ENCODE data around the gene TSPO2. TPM values are rescaled to one million over a fixed set of nuclear protein-coding genes. Genes with fewer than 3 reads are reported as not detected.

The TSPO2 gene
- total RNA-seq, 6 donors from 2014 or later: not detected

DNA sequence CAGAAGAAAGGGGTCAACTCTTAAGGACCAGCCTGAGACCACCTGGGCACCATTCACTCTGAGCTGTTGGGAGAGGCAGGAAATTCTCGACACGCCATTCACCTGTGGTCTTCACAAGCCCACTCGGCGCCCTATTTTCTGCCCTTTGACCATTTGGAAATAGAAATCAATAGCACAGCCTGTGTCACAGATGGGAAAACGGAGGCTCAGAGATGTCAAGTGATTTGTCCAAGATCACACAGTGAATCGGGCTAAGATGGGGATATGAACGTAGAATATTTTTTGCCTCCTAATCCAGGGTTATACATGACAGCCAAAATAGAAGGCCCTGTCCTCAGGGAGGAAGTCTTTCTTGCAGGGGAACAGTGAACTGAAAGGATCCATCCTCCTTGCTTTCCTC lies 7.7 kb downstream of the TSPO2 start:
- WGBS, 2 donors: 92 to 95% methylated on average over 7 of the region's 7 CpGs
- H3K27me3 ChIP-seq: no peaks in the 10 kb centered on the region
- TF ChIP-seq POLR2AphosphoS5 (IDR thresholded peaks at IDR 0.05) (no peak), POLR2A (IDR thresholded peaks at IDR 0.05) (no peak), EP300 (IDR thresholded peaks at IDR 0.05) (no peak)
- TF ChIP-seq, protein P1, sequence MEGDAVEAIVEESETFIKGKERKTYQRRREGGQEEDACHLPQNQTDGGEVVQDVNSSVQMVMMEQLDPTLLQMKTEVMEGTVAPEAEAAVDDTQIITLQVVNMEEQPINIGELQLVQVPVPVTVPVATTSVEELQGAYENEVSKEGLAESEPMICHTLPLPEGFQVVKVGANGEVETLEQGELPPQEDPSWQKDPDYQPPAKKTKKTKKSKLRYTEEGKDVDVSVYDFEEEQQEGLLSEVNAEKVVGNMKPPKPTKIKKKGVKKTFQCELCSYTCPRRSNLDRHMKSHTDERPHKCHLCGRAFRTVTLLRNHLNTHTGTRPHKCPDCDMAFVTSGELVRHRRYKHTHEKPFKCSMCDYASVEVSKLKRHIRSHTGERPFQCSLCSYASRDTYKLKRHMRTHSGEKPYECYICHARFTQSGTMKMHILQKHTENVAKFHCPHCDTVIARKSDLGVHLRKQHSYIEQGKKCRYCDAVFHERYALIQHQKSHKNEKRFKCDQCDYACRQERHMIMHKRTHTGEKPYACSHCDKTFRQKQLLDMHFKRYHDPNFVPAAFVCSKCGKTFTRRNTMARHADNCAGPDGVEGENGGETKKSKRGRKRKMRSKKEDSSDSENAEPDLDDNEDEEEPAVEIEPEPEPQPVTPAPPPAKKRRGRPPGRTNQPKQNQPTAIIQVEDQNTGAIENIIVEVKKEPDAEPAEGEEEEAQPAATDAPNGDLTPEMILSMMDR (IDR thresholded peaks at IDR 0.05): no peak
- H3K9me3 ChIP-seq: no peaks in the 10 kb centered on the region
- no peak overlapping the region for H3K4me3 ChIP-seq
- no peak for DNase-seq
- H3K4me1 ChIP-seq: peaks cover 0 to 6% (median 4%) of the 10 kb centered on the region in 4 donors
- no peak overlapping the region for H3K27ac ChIP-seq
- no peak for ATAC-seq (ENCODE audit: low FRiP score in 2 of 2)
- H3K36me3 ChIP-seq: no peaks in the 10 kb centered on the region

DNA sequence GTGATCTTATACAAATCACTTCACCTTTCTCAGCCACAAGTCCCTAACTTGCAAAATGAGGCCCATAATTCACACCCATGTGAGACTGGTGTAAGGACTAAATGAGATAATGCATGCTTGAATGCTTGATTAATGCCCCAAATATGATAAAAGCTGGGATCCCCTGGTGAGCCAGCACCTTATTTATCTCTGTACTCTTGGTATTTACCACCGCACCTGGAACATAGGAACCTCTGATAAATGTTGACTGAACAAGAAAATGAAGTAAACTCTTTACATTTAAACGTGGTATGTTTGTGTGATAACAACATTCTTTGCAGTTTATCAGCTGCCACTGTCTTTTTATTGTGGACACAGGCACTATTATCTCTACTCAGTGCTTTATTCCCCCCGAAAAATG lies 8.3 kb downstream of the TSPO2 start:
- Histone ChIP-seq H3K27me3 (no peaks in the 10 kb centered on the region), H3K27ac (no peak overlapping the region), H3K4me1 (peaks cover 0 to 6% (median 4%) of the 10 kb centered on the region in 4 donors), H3K4me3 (no peak overlapping the region), H3K9me3 (no peaks in the 10 kb centered on the region), H3K36me3 (no peaks in the 10 kb centered on the region)
- DNase-seq (no peak), ATAC-seq (ENCODE audit: low FRiP score in 2 of 2) (no peak)
- no peak for TF ChIP-seq POLR2A (IDR thresholded peaks at IDR 0.05)
- no peak for TF ChIP-seq EP300 (IDR thresholded peaks at IDR 0.05)
- no peak for TF ChIP-seq POLR2AphosphoS5 (IDR thresholded peaks at IDR 0.05)
- TF ChIP-seq, protein P1 (IDR thresholded peaks at IDR 0.05): no peak
- 82 to 84% methylated on average over 3 of the region's 3 CpGs for WGBS, 2 donors

DNA sequence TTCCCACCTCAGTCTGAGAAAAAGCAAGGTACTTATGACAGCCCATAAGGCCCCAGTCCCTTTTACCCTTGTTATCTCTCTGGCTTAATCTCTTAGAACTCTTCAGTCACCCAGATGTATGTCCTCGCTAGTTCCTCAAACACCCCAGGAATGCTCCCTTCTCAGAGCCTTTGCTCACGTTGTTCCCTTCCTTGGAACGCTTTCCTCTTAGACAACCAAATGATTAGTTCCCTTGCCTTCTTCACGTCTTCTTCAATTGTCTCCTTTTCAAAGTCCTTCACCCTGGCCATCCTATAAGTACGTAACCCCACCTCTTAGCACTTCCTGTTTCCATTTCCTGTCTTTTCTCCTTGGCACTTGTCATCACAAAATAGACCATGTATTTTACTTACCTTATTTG lies 9.6 kb downstream of the TSPO2 start:
- Histone ChIP-seq H3K4me1 (peaks cover 0 to 6% (median 4%) of the 10 kb centered on the region in 4 donors), H3K27ac (no peak overlapping the region), H3K36me3 (no peaks in the 10 kb centered on the region), H3K4me3 (no peak overlapping the region), H3K9me3 (no peaks in the 10 kb centered on the region), H3K27me3 (no peaks in the 10 kb centered on the region)
- peak in 1 of 2 donors; percentile 24 for ATAC-seq (ENCODE audit: low FRiP score in 2 of 2)
- 56 to 64% methylated on average over 5 of the region's 5 CpGs for WGBS, 2 donors
- TF ChIP-seq EP300 (IDR thresholded peaks at IDR 0.05) (no peak), POLR2AphosphoS5 (IDR thresholded peaks at IDR 0.05) (no peak), POLR2A (IDR thresholded peaks at IDR 0.05) (no peak)
- TF ChIP-seq, protein P1 (IDR thresholded peaks at IDR 0.05): no peak
- DNase-seq: no peak

DNA sequence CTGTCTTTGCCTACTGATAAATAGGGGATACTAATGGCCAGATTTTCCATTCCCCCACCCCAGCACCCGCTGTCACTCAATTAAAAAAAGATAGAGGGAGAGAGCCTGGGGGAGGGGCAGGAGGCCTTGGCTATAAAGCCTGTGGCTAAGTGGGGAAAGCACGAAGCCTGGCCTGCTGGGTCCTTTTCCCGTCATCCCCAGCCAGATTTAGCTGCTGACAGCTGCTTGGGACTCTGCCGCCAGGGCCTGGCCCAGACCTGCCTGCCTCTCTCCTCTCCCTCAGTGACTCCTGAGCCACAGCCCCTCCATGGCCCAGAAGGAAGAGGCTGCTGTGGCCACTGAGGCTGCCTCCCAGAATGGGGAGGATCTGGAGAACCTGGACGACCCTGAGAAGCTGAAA lies 10.8 kb downstream of the TSPO2 start, which contains the start of gene APOBEC2:
APOBEC2 (plus strand) TSS at position 162 of the 400 bp plus-strand sequence; CDS start at position 308, 146 bp downstream.
- Histone ChIP-seq H3K4me3 (no peak within 1 kb of the TSS), H3K4me1 (peaks cover 0 to 6% (median 4%) of the 10 kb centered on the region in 4 donors), H3K36me3 (no peaks in the 10 kb centered on the region), H3K27ac (no peak within 1 kb of the TSS), H3K9me3 (no peaks in the 10 kb centered on the region), H3K27me3 (no peaks in the 10 kb centered on the region)
- no peak for DNase-seq
- TF ChIP-seq, protein P1 (IDR thresholded peaks at IDR 0.05): no peak
- TF ChIP-seq POLR2AphosphoS5 (IDR thresholded peaks at IDR 0.05) (no peak), EP300 (IDR thresholded peaks at IDR 0.05) (no peak), POLR2A (IDR thresholded peaks at IDR 0.05) (no peak)
- 73 to 74% methylated on average over 5 of the region's 5 CpGs for WGBS, 2 donors
- no peak for ATAC-seq (ENCODE audit: low FRiP score in 2 of 2)

DNA sequence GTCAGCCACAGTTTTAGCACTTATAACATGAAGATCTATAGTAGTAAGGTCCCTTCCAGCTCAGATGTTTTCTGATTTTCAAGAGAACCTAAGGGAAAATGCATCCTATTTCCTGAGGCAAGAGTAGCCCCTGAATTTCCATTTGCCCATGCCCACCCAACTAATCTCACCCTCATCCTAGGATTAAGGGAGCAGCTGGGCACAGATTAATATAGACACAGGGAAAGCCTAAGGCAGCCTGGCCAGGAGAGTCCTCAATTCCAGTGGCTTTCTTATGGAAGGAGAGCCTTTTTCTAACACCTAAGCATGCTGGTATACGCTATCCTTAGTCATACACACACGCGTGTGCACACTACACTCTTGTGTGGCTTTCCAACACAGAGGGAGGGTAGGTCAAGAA lies 12.2 kb downstream of the TSPO2 start:
- DNase-seq (no peak), ATAC-seq (ENCODE audit: low FRiP score in 2 of 2) (no peak)
- no peak overlapping the region for H3K27ac ChIP-seq
- H3K4me3 ChIP-seq: no peak overlapping the region
- no peaks in the 10 kb centered on the region for H3K36me3 ChIP-seq
- H3K4me1 ChIP-seq: peaks cover 0 to 6% (median 4%) of the 10 kb centered on the region in 4 donors
- no peaks in the 10 kb centered on the region for H3K9me3 ChIP-seq
- WGBS, 2 donors: 94 to 98% methylated on average over 3 of the region's 3 CpGs
- no peaks in the 10 kb centered on the region for H3K27me3 ChIP-seq
- TF ChIP-seq, protein P1 (IDR thresholded peaks at IDR 0.05): no peak
- TF ChIP-seq EP300 (IDR thresholded peaks at IDR 0.05) (no peak), POLR2A (IDR thresholded peaks at IDR 0.05) (no peak), POLR2AphosphoS5 (IDR thresholded peaks at IDR 0.05) (no peak)

Data from upper lobe of left lung (tissue), 6 donors.